Measurements from ENCODE around the gene UNC5C. TPM values are rescaled to one million over a fixed set of nuclear protein-coding genes. Genes with fewer than 3 reads are reported as not detected.

UNC5C gene
- total RNA-seq, 1 donor from 2014 or later = 2.2 TPM

DNA sequence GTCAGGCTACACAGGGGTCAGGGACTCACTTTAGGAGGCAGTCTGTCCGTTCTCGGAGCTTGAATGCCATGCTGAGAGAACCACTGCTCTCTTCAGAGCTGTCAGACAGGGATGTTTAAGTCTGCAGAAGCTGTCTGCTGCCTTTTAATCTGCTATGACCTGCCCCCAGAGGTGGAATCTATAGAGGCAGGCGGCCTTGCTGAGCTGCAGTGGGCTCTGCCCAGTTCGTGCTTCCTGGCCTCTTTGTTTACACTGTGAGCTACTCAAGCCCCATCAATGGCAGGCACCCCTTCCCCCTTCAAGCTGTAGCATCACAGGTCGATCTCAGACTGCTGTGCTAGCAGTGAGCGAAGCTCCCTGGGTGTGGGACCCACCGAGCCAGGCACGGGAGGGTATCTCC, 31.5 kb upstream of the UNC5C start:
- TF ChIP-seq, protein P1, sequence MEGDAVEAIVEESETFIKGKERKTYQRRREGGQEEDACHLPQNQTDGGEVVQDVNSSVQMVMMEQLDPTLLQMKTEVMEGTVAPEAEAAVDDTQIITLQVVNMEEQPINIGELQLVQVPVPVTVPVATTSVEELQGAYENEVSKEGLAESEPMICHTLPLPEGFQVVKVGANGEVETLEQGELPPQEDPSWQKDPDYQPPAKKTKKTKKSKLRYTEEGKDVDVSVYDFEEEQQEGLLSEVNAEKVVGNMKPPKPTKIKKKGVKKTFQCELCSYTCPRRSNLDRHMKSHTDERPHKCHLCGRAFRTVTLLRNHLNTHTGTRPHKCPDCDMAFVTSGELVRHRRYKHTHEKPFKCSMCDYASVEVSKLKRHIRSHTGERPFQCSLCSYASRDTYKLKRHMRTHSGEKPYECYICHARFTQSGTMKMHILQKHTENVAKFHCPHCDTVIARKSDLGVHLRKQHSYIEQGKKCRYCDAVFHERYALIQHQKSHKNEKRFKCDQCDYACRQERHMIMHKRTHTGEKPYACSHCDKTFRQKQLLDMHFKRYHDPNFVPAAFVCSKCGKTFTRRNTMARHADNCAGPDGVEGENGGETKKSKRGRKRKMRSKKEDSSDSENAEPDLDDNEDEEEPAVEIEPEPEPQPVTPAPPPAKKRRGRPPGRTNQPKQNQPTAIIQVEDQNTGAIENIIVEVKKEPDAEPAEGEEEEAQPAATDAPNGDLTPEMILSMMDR (conservative IDR thresholded peaks at IDR 0.05; ENCODE audit: low read depth, low read length) = no peak
- H3K4me3 ChIP-seq (ENCODE audit: low read depth, low read length) = no peak overlapping the region
- DNase-seq (ENCODE audit: low read depth) = no peak

DNA sequence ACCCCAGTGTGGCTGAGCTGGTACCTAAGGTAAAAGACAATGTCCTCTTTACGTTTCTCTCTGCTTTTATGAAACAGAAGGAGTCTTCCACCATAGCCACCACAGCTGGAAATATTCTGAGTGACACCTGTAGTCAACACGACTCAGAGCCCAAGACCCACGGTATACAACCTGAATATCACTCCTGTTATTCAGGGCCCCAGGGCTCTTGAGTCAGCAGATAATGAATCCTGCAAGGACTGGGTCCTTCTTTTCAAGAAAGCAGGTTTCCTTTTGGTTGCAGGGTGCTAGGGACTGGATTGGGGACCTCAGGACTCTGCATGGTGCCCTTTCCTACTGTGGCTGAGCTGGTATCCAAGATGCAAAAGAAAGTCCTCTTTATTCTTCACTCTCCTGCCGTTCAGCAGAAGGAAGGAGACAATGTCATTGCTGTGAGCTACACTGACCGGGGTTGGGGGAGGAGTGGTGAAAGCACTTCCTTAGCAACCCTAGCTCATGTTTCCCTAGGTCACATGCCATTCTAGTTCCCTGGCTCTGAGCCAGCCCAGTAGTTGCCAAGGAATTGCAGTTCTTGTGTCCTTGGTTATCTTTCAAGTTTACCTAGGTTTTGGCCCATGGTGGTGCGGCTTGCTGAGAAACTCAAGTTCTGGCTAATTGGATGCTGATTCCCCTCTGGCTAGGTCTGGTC, 23.7 kb upstream of the UNC5C start:
- DNase-seq (ENCODE audit: low read depth) = peak; percentile 66
- H3K4me3 ChIP-seq (ENCODE audit: low read depth, low read length) = no peak overlapping the region
- TF ChIP-seq, protein P1 (conservative IDR thresholded peaks at IDR 0.05; ENCODE audit: low read depth, low read length) = no peak

DNA sequence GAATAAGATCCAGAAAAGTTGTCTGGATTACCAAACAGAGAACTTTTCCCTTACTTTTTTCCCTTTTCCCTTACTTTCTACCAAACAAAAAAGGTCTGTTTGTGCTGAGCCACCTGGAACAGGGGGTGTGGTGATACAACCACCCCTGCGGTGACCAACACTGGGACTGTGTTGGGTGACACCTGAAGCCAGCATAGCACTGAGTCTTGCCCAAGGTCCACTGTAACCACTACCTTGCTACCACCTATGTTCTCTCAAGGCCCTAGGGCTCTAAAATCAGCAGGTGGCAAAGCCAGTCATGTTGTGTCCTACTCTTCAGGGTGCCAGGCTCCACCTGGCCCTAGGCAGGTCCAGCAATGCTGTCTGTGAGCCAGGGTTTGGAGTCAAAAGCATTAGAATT, 22.8 kb upstream of the UNC5C start:
- TF ChIP-seq, protein P1 (conservative IDR thresholded peaks at IDR 0.05; ENCODE audit: low read depth, low read length) = no peak
- no peak for DNase-seq (ENCODE audit: low read depth)
- H3K4me3 ChIP-seq (ENCODE audit: low read depth, low read length) = no peak overlapping the region

DNA sequence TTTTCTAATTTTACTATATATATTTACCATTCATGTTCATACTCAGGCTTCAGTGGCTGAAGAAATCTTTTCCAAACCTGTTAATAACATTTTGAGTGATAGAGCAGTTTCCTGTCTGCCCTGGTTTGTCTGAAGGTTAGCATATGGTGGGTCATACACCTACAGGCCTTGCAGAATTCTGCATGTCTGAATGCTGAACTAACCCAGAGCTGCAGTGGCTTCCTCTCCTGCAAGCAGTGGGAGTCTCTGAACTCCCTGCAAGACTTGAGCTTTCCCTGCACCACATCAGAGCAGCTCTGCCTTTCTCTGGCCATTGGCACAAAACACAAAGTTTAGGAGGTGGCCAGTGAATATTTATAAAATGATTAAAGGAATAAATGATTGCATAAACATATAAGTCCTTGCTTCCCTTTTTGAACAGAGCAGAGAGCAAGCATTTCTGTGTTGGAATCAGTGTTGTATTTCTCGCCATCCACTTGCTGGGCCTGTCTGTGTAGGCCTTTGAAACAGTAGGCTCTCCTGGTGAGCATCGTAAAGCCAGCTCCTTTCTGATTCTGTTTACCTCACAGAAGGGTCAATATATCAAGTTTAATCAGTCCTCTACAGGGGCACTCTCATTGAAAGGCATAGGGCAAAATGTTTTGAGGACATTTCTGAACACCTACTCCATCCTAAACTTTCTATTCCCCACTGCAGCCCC, 15.0 kb upstream of the UNC5C start:
- TF ChIP-seq, protein P1 (conservative IDR thresholded peaks at IDR 0.05; ENCODE audit: low read depth, low read length) = no peak
- DNase-seq (ENCODE audit: low read depth) = no peak

DNA sequence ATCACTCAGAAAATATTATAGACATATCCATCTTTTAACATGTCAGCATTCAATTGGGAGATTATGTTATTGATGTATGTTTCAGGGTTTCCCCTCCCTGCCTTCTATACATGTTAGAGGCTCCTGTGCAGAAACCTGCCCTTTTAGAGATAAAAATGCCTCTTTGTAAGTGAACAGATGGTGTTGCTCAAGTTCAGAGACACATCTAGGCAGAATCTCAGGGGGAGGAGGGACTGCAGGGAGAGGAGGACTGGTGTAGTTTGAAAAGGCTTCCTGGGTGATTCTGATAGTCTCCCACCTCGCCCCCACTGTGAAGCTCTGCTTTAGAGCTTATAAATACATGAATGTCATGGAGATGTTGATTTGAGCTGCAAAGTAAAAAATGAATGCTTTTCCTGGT, 12.0 kb upstream of the UNC5C start:
- TF ChIP-seq, protein P1 (conservative IDR thresholded peaks at IDR 0.05; ENCODE audit: low read depth, low read length) = no peak
- H3K4me3 ChIP-seq (ENCODE audit: low read depth, low read length) = no peak overlapping the region
- no peak for DNase-seq (ENCODE audit: low read depth)

More for the DNA sequence above, 15.0 kb upstream of the UNC5C start:
- no peak overlapping the region for H3K4me3 ChIP-seq (ENCODE audit: low read depth, low read length)

DNA sequence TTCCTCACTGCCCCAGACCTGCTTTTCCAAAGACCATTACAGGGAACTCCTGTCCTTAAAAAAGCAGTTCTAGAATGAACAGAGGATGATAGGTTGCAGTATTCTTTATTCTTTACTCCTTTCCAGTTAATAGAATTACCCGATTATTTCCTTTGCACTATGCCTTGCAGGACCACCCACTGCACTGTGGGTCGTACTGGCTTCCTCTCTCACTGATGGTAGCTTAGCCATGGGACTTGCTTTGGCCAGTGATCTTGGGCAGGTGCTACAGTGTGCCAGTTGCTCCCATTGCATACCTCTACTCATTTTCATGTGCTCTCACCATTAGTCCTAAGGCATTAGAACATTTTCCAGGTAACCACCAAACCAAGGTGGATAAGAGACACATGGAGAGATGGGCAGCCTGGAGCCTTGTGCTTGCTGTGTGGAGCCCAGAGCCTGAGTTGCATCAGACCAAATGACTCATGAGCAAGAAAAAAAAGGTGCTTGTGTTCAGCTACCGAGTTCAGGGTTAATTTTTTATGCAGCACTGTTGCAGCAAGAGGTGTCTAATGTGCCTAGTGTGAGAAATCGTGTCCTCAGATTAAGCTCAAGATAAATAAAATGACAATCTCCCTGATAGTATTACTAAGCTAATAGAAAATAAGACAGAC, 7.6 kb upstream of the UNC5C start:
- no peak overlapping the region for H3K4me3 ChIP-seq (ENCODE audit: low read depth, low read length)
- DNase-seq (ENCODE audit: low read depth) = peak; percentile 60
- TF ChIP-seq, protein P1 (conservative IDR thresholded peaks at IDR 0.05; ENCODE audit: low read depth, low read length) = no peak

Measured in epithelial cell of proximal tubule (primary cell).